ENCODE results near the gene ERC2. TPM values are rescaled to one million over a fixed set of nuclear protein-coding genes. Genes with fewer than 3 reads are reported as not detected.

The ERC2 gene
- total RNA-seq, 2 experiments from 2014 or later: not detected

GRCh38 chr3:55474213-55474632 is 994.0 kb downstream of the ERC2 start:
- DNase-seq: no peak
- Mint-ChIP-seq H3K27ac (no peak overlapping the region), H3K4me3 (no peak overlapping the region), H3K36me3 (no peaks in the 10 kb centered on the region), H3K9me3 (no peaks in the 10 kb centered on the region), H3K4me1 (ENCODE audit: low read depth) (no peaks in the 10 kb centered on the region), H3K27me3 (peaks cover 8% of the 10 kb centered on the region)
- POLR2A ChIA-PET: no interaction called here
- CTCF ChIA-PET: no interaction called here
- intact Hi-C loops (cut with micrococcal nuclease): no loop called here

GRCh38 chr3:55473788-55474187 is 994.5 kb downstream of the ERC2 start:
- POLR2A ChIA-PET: no interaction called here
- Mint-ChIP-seq H3K27ac (no peak overlapping the region), H3K9me3 (no peaks in the 10 kb centered on the region), H3K36me3 (no peaks in the 10 kb centered on the region), H3K27me3 (peaks cover 7% of the 10 kb centered on the region), H3K4me1 (ENCODE audit: low read depth) (no peaks in the 10 kb centered on the region), H3K4me3 (no peak overlapping the region)
- intact Hi-C loops (cut with micrococcal nuclease): no loop called here
- no peak for DNase-seq
- CTCF ChIA-PET: no interaction called here

- no peak for DNase-seq
- no peaks in the 10 kb centered on the region for H3K36me3 Mint-ChIP-seq
- H3K4me3 Mint-ChIP-seq: no peak overlapping the region
- H3K27me3 Mint-ChIP-seq: peaks cover 5% of the 10 kb centered on the region
- CTCF ChIA-PET: no interaction called here
- H3K27ac Mint-ChIP-seq: no peak overlapping the region
- no peaks in the 10 kb centered on the region for H3K4me1 Mint-ChIP-seq (ENCODE audit: low read depth)
- POLR2A ChIA-PET: no interaction called here
- intact Hi-C loops (cut with micrococcal nuclease): no loop called here
- no peaks in the 10 kb centered on the region for H3K9me3 Mint-ChIP-seq
Observed at GRCh38 chr3:55471522-55472280, 996.6 kb downstream of the ERC2 start.

- DNase-seq: no peak
- Mint-ChIP-seq H3K9me3 (no peaks in the 10 kb centered on the region), H3K4me3 (no peak overlapping the region), H3K36me3 (no peaks in the 10 kb centered on the region), H3K27me3 (peaks cover 4% of the 10 kb centered on the region), H3K4me1 (ENCODE audit: low read depth) (no peaks in the 10 kb centered on the region), H3K27ac (no peak overlapping the region)
- ChIA-PET CTCF (no interaction called here), POLR2A (no interaction called here)
- intact Hi-C loops (cut with micrococcal nuclease): no loop called here
Observed at GRCh38 chr3:55471084-55471483, 997.2 kb downstream of the ERC2 start.

GRCh38 chr3:55469957-55470526 is 998.2 kb downstream of the ERC2 start:
- DNase-seq: no peak
- POLR2A ChIA-PET: no interaction called here
- Mint-ChIP-seq H3K36me3 (no peaks in the 10 kb centered on the region), H3K4me1 (ENCODE audit: low read depth) (no peaks in the 10 kb centered on the region), H3K9me3 (no peaks in the 10 kb centered on the region), H3K27ac (no peak overlapping the region), H3K27me3 (peaks cover 5% of the 10 kb centered on the region), H3K4me3 (no peak overlapping the region)
- CTCF ChIA-PET: interaction anchor here (0.6 kb wide), 1 partner anchor 578 kb away, joined by 3 read pairs; no protein-coding TSS in a partner anchor
- intact Hi-C loops (cut with micrococcal nuclease): no loop called here

GRCh38 chr3:55468251-55468650 is 1000.0 kb downstream of the ERC2 start:
- no peak for DNase-seq
- Mint-ChIP-seq H3K4me3 (no peak overlapping the region), H3K27me3 (peaks cover 5% of the 10 kb centered on the region), H3K4me1 (ENCODE audit: low read depth) (no peaks in the 10 kb centered on the region), H3K36me3 (no peaks in the 10 kb centered on the region), H3K9me3 (no peaks in the 10 kb centered on the region), H3K27ac (no peak overlapping the region)
- ChIA-PET CTCF (interaction anchor here (0.6 kb wide), 1 partner anchor 121 kb away, joined by 3 read pairs; no protein-coding TSS in a partner anchor), POLR2A (no interaction called here)
- intact Hi-C loops (cut with micrococcal nuclease): no loop called here

- Mint-ChIP-seq H3K4me3 (no peak overlapping the region), H3K9me3 (no peaks in the 10 kb centered on the region), H3K27ac (no peak overlapping the region), H3K36me3 (no peaks in the 10 kb centered on the region), H3K4me1 (ENCODE audit: low read depth) (no peaks in the 10 kb centered on the region), H3K27me3 (peaks cover 5% of the 10 kb centered on the region)
- intact Hi-C loops (cut with micrococcal nuclease): no loop called here
- no peak for DNase-seq
- ChIA-PET CTCF (no interaction called here), POLR2A (no interaction called here)
Observed at GRCh38 chr3:55467099-55467498, 1001.2 kb downstream of the ERC2 start.

GRCh38 chr3:55466526-55466925 is 1001.7 kb downstream of the ERC2 start:
- no peak overlapping the region for H3K4me3 Mint-ChIP-seq
- DNase-seq: no peak
- no peaks in the 10 kb centered on the region for H3K36me3 Mint-ChIP-seq
- H3K27ac Mint-ChIP-seq: no peak overlapping the region
- H3K27me3 Mint-ChIP-seq: peaks cover 2% of the 10 kb centered on the region
- H3K4me1 Mint-ChIP-seq (ENCODE audit: low read depth): no peaks in the 10 kb centered on the region
- intact Hi-C loops (cut with micrococcal nuclease): no loop called here
- POLR2A ChIA-PET: no interaction called here
- H3K9me3 Mint-ChIP-seq: no peaks in the 10 kb centered on the region
- CTCF ChIA-PET: no interaction called here

GRCh38 chr3:55461896-55462295 is 1006.4 kb downstream of the ERC2 start:
- intact Hi-C loops (cut with micrococcal nuclease): no loop called here
- Mint-ChIP-seq H3K36me3 (no peaks in the 10 kb centered on the region), H3K4me1 (ENCODE audit: low read depth) (no peaks in the 10 kb centered on the region), H3K27me3 (peaks cover 2% of the 10 kb centered on the region), H3K27ac (no peak overlapping the region), H3K4me3 (no peak overlapping the region), H3K9me3 (peaks cover 2% of the 10 kb centered on the region)
- ChIA-PET CTCF (no interaction called here), POLR2A (no interaction called here)
- no peak for DNase-seq

GRCh38 chr3:55459838-55460237 is 1008.4 kb downstream of the ERC2 start:
- DNase-seq: no peak
- Mint-ChIP-seq H3K9me3 (peaks cover 2% of the 10 kb centered on the region), H3K27ac (no peak overlapping the region), H3K4me1 (ENCODE audit: low read depth) (no peaks in the 10 kb centered on the region), H3K4me3 (no peak overlapping the region), H3K36me3 (no peaks in the 10 kb centered on the region), H3K27me3 (no peaks in the 10 kb centered on the region)
- intact Hi-C loops (cut with micrococcal nuclease): no loop called here
- ChIA-PET POLR2A (no interaction called here), CTCF (no interaction called here)

Small RNA genes lying within 50 kb of the gene (microRNA-seq; reads per million reads assigned to microRNA genes)
- not detected for gene MIR3938 (ENCODE audit: borderline microRNAs expressed, borderline number of aligned reads, borderline replicate concordance)

Other genes with a start within 250 kb of the ERC2 start
- gene CCDC66, start 88.7 kb upstream of the ERC2 start, total RNA-seq: 10 to 100 TPM; 21.0 to 29.4 TPM
- gene TASOR, start 214.8 kb upstream of the ERC2 start, total RNA-seq: 10 to 100 TPM; 71.8 to 81.3 TPM